Nephron (organoid): ENCODE data around the gene FXYD4.

Experiments
- H3K27ac Mint-ChIP-seq, 3 experiments: 2 replicates each; pipeline ENCODE4 v1.8.0; 2020; ENCODE audit warnings: mixed read lengths in 3 of 3, mild to moderate bottlenecking in 2 of 3, moderate library complexity in 1 of 3
- H3K27me3 Mint-ChIP-seq: 2 replicates; pipeline ENCODE4 v1.8.0; 2021; ENCODE audit warnings: low read depth, mild to moderate bottlenecking, moderate library complexity, mixed read lengths
- H3K36me3 Mint-ChIP-seq: 2 replicates; pipeline ENCODE4 v1.8.0; 2020; ENCODE audit warnings: low read depth, mixed read lengths
- H3K4me1 Mint-ChIP-seq: 2 replicates; pipeline ENCODE4 v1.8.0; 2020; ENCODE audit warnings: mixed read lengths
- H3K4me3 Mint-ChIP-seq, 3 experiments: 2 replicates each; pipeline ENCODE4 v1.8.0; 2020; ENCODE audit warnings: mild to moderate bottlenecking in 3 of 3, mixed read lengths in 3 of 3, moderate library complexity in 2 of 3
- H3K9me3 Mint-ChIP-seq: 2 replicates; pipeline ENCODE4 v1.8.0; 2020; ENCODE audit warnings: mixed read lengths
- TF ChIP-seq, protein P1 (sequence below), 3 experiments: fragments of 200-600 bp; sonication (generic); IDR thresholded peaks; one replicate each; pipeline ENCODE4 v1.5.0; 2021; ENCODE audit warnings: antibody characterized with exemption in 3 of 3; ENCODE audit not compliant: unreplicated experiment in 3 of 3

FXYD4 gene

DNA sequence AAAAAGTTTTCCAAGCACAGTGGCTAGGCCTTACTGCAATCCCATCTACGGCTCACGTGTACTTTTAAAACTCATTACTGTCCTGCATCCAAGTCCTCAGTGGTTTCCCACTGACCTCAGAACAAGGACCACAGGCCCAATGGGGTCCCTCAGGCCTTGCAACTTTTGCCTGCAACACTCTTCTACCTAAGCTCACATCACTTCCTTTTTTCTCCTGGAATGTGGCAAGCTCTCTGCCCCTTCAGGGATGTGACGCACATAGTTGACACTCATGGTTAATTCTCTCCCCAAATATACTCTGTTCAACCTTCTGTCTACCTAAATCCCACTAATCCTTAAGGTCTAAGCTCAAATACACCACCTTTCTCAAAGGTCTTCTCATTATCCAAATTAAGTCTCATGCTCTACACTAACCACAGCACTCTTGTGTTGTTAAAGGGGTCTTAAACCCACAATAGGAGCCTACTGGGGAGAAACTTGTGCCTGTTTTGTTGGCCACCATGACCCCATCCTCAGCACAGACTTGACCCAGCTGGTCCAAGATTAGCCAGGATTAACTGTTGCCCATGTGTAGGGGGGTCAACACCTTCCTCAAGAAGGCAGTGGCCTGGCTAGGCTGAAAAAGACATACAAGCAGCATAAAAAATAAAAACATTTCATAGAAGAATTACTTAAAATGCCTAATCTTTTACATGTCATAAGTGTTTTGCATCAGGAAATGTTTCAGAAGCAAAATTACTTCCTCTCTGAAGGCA is 22.3 kb downstream of the FXYD4 start:
- H3K4me1 Mint-ChIP-seq = peaks cover 42% of the 10 kb centered on the region
- H3K4me3 Mint-ChIP-seq = peak overlapping the region in 1 of 3 experiments; percentile 0
- peaks cover 51% of the 10 kb centered on the region for H3K36me3 Mint-ChIP-seq
- TF ChIP-seq, protein P1, sequence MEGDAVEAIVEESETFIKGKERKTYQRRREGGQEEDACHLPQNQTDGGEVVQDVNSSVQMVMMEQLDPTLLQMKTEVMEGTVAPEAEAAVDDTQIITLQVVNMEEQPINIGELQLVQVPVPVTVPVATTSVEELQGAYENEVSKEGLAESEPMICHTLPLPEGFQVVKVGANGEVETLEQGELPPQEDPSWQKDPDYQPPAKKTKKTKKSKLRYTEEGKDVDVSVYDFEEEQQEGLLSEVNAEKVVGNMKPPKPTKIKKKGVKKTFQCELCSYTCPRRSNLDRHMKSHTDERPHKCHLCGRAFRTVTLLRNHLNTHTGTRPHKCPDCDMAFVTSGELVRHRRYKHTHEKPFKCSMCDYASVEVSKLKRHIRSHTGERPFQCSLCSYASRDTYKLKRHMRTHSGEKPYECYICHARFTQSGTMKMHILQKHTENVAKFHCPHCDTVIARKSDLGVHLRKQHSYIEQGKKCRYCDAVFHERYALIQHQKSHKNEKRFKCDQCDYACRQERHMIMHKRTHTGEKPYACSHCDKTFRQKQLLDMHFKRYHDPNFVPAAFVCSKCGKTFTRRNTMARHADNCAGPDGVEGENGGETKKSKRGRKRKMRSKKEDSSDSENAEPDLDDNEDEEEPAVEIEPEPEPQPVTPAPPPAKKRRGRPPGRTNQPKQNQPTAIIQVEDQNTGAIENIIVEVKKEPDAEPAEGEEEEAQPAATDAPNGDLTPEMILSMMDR (IDR thresholded peaks at IDR 0.05; ENCODE audit: unreplicated experiment in 3 of 3) = no peak
- H3K27me3 Mint-ChIP-seq = no peaks in the 10 kb centered on the region
- no peak overlapping the region for H3K27ac Mint-ChIP-seq
- no peaks in the 10 kb centered on the region for H3K9me3 Mint-ChIP-seq

DNA sequence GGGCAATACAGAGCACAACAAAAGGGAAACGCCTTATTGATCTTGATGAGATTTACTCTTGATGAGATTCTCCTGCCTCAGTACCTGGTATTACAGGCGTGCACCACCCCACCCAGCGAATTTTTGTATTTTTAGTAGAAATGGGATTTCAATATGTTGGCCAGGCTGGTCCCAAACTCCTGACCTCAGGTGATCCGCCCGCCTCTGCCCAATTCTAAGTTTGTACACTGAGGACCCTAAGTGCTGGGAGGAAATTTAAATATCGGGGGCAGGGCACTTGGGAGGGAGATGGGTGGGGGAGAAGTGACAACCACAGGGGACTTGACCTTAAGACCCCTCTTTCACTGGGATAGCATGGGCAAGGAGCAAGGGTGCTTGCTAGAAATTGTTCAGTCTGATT is 23.4 kb downstream of the FXYD4 start:
- peaks cover 49% of the 10 kb centered on the region for H3K36me3 Mint-ChIP-seq
- peak overlapping the region; percentile 92 to 97 (median 96) for H3K4me3 Mint-ChIP-seq
- no peaks in the 10 kb centered on the region for H3K27me3 Mint-ChIP-seq
- TF ChIP-seq, protein P1 (IDR thresholded peaks at IDR 0.05; ENCODE audit: unreplicated experiment in 3 of 3) = no peak
- H3K4me1 Mint-ChIP-seq = peaks cover 47% of the 10 kb centered on the region
- no peaks in the 10 kb centered on the region for H3K9me3 Mint-ChIP-seq
- H3K27ac Mint-ChIP-seq = peak overlapping the region; percentile 91 to 98 (median 98)

DNA sequence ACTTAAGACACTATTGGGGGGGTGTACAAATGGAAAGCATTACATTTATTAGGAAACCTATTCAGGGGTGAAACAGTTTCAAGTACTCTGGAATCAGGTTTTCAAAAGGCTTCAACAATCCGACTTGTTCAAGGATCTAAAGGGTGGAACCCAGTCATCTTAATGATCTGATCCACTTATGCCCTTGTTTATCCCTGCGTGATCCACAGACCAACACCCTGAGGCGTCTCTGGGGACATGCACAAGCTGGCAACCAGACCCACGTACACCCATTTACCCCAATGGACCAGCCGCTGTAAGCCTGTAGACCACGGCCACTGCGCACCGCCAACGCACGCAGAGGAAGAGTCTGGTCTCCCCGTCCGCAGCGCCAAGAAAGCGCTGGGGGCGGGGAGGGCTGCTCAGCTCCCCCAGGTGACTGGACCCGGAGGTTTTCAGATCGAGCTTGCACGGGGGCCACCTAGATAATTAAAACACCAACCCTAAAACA is 24.2 kb downstream of the FXYD4 start:
- H3K9me3 Mint-ChIP-seq = no peaks in the 10 kb centered on the region
- TF ChIP-seq, protein P1 (IDR thresholded peaks at IDR 0.05; ENCODE audit: unreplicated experiment in 3 of 3) = no peak
- H3K4me1 Mint-ChIP-seq = peaks cover 48% of the 10 kb centered on the region
- peak overlapping the region; percentile 91 to 98 (median 98) for H3K27ac Mint-ChIP-seq
- peak overlapping the region; percentile 92 to 97 (median 96) for H3K4me3 Mint-ChIP-seq
- H3K27me3 Mint-ChIP-seq = no peaks in the 10 kb centered on the region
- H3K36me3 Mint-ChIP-seq = peaks cover 41% of the 10 kb centered on the region

DNA sequence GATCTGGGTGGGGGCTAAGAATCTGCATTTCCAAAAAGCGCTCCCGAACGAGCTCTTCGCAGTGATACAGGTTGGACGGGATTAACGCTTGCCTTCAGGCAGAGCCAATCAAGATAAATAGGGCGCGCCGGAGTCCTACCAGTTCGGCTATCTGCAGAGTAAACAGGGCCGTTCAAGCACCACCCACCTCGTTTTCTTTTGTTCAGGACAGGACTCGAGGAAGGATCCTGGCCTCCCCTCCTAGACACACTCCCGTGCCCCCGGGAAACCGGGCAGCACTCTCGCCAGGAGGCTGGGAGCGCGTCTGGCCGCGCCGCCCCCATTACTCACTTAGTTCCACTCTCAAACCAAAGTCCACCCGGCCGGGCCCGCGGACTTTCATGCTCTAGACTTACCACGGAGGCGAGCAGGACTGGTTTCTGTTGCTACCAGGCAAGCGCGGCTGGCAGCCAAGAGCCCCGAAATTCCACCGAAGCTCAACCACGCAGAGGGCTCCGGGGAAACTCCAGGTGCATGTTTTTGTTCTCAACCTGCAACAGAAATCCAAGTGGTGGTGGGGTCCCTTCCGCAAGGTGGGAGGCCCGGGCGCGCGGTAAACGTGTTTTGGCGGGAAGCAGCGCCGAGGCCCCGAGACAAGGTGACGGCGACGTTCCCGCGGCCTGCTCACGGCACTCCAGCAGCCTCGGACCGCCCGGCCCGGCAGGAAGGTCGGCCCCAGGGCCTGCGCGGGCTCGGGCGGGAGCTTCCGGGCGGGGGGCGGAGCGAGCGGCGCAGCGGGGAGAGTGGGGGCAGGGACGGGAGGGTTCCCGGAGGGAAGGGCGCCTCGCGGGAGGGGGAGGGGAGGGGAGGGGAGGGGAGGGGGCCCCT is 24.9 kb downstream of the FXYD4 start:
- Mint-ChIP-seq H3K4me3 (peak overlapping the region; percentile 92 to 97 (median 96)), H3K36me3 (peaks cover 34% of the 10 kb centered on the region), H3K9me3 (no peaks in the 10 kb centered on the region), H3K27me3 (no peaks in the 10 kb centered on the region), H3K27ac (peak overlapping the region; percentile 91 to 98 (median 98)), H3K4me1 (peaks cover 50% of the 10 kb centered on the region)
- TF ChIP-seq, protein P1 (IDR thresholded peaks at IDR 0.05; ENCODE audit: unreplicated experiment in 3 of 3) = no peak

- Mint-ChIP-seq H3K4me3 (peak overlapping the region; percentile 90 to 93 (median 90)), H3K36me3 (peaks cover 28% of the 10 kb centered on the region), H3K27me3 (no peaks in the 10 kb centered on the region), H3K27ac (peak overlapping the region; percentile 94 to 98 (median 98)), H3K9me3 (no peaks in the 10 kb centered on the region), H3K4me1 (peaks cover 57% of the 10 kb centered on the region)
- TF ChIP-seq, protein P1 (IDR thresholded peaks at IDR 0.05; ENCODE audit: unreplicated experiment in 3 of 3) = no peak
These were observed 25.6 kb downstream of the FXYD4 start for GRCh38 chr10:43396928-43397624.
